ENCODE data around the gene CNNM2.

DNA sequence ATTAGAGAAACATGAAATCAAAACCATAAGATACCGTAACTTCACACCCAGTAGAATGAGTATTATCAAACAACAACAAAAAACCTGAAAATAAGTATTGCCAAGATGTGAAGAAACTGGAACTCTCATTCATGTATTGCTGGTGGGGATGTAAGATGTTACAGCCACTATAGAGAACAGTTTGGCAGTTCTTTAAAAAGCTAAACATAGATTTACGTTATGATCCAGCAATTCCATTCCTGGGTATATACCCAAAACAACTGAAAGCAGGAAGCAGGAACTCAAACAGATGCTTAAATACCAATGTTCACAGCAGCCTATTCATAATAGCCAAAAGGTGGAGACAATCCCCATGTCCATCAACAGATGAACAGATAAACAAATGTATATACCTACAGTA, 202.5 kb downstream of the CNNM2 start:
- TF ChIP-seq, protein P1, sequence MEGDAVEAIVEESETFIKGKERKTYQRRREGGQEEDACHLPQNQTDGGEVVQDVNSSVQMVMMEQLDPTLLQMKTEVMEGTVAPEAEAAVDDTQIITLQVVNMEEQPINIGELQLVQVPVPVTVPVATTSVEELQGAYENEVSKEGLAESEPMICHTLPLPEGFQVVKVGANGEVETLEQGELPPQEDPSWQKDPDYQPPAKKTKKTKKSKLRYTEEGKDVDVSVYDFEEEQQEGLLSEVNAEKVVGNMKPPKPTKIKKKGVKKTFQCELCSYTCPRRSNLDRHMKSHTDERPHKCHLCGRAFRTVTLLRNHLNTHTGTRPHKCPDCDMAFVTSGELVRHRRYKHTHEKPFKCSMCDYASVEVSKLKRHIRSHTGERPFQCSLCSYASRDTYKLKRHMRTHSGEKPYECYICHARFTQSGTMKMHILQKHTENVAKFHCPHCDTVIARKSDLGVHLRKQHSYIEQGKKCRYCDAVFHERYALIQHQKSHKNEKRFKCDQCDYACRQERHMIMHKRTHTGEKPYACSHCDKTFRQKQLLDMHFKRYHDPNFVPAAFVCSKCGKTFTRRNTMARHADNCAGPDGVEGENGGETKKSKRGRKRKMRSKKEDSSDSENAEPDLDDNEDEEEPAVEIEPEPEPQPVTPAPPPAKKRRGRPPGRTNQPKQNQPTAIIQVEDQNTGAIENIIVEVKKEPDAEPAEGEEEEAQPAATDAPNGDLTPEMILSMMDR (IDR thresholded peaks at IDR 0.05), result no peak
- TF ChIP-seq POLR2A (IDR thresholded peaks at IDR 0.05) (no peak), EP300 (IDR thresholded peaks at IDR 0.05) (no peak)
